Colon (tissue), 2 donors: Measurements from ENCODE around the gene ATP6V0E1.

Experiments
- FAIRE-seq: peaks from 2 replicates; lab custom pipeline; 2012; peaks lifted over from hg19 to GRCh38; lab: Jason Lieb, UNC
- donor health status: control.
- donor health status: control.

ATP6V0E1 gene

DNA sequence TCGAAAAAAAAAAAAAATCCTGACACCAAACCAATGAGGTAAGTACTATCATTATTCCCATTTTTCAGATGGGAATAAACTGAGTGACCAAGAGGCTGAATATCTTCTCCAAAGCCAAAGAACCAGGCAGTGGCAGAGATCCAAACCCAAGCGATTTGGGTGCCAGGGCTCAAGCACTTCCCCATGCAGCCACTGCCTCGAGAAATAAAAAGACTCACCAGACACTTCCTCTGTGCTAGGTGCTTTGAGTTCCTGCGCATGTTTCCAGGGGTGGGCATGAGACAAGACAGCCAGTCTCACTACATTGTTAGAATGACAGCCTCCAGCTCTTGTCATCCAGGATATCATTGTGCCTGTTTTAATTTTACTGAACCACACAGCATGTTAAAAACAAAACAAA, 26.6 kb upstream of the ATP6V0E1 start:
- no peak for FAIRE-seq

DNA sequence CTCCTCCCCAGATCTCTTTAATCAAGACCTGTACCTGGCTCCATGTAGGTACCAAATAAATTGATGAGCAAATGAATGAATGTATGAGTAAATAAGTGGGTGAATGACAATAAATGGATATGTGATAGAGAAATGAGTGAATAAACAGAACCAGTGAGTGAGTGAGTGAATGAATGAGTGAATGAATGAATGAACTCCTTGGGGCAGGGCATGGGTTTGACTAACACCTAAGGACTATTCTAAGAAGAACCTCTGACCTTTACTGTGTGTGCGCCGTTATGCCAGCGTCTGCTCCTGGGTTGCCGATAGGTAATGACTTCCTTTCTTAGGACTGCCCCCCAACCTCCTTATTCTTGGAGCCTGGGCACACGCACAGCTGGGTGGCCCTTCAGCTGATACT, 26.1 kb upstream of the ATP6V0E1 start:
- FAIRE-seq: no peak

DNA sequence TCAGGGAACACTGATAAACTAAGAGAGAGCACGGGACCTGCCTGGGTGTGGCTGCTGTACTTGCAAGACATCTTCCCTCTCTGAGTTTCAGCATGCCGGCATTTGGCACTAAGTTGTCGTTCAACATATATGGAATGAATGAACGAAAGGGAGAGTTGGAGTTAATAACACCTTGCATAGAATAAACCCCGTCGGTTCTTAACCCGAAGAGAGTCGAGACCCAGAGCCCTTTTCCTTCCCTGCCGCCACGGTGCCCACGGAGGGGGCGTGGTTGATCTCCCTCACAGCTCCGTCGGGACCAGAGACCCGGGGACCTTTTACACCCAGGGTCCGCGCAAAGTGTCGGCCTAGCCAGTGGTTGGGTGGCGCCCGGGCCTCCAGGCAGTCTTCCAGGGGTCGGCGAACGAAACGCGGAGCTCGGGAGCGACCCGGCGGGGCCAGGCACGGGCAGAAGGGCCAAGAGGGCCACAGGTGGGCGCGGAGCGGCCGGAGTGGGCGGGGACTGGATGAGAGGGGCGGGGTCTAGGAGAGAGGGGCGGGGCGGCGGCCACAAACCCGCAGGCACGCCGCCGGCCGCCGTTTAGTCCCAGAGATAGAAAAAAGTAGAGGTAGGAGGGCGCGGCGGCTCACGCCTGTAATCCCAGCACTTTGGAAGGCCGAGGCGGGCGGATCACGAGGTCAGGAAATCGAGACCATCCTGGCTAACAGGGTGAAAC, 25.1 kb upstream of the ATP6V0E1 start:
- no peak for FAIRE-seq

DNA sequence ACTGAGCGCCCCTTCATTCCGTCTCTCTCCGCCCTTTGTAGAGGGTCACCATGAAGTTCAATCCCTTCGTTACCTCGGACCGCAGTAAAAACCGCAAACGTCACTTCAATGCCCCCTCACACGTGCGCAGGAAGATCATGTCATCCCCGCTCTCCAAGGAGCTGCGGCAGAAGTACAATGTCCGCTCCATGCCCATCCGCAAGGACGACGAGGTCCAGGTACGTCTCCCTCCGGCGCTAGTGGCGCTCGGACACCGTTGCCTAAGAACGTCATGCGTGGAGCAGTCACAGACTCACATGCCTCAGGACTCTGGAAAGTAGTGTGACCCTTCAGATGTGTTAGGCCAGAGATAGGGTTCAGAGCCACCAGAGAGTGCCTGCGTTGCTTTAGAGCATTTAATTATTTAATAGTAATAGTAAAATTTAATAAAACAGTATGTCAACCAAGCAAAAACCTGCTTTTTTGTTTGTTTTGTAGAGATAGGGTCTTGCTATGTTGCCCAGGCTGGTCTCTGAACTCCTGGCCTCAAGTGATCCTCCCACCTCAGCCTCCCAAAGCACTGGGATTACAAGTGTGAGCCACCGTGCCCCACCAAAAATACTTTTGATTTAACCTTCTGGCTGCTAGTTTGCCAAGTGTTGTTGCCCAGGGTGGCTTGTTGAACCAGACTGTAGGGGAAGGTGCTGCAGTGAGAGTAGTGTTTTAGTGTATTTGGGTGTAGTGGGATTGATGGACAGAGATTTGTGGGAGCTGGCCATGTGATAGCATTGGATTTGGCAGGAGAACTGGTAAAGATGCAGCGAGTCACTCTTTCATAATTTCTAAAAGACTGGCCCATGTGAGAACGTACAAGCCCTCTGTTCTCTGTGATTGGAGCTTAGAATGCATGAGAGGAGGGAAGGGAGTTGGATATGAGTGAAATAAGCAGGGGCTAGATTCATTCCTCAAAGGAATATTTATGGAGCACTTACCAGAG, 23.5 kb upstream of the ATP6V0E1 start:
- no peak for FAIRE-seq

DNA sequence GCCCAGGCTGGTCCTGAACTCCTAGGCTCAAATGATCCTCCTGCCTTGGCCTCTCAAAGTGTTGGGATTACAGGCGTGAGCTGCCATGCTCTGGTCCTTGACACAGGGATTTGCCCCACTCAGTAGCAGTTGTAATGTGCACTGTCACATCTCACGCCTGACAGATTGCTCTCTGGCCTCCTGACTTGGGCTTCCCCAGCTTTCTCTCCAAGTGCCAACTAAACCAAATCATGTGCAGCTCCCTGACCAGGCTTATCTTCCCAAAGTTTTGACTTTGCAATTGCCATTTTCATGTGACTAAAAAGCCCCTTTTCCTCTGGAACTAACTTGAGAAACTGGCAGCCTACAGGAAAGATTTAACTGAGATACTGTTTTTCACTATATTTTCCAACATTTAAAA, 13.7 kb upstream of the ATP6V0E1 start:
- FAIRE-seq: no peak

DNA sequence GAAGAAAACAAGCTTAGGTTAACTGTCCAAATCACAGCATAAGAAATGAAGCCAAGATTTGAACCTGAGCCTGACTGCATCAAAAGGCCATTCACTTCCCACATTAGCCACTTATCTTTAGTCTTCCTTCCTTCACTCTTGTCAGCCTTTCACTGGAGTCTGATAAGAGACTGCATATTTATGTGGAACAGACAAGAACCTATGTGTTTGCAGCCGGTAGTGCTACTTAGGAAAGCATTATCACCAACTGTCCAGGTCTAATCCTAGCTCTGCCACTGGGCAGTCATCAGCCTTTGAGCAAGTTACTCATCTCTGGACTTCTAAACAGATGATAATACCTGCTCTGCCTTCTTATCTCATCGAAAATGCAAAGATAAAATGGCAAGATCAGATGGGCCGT, 12.1 kb upstream of the ATP6V0E1 start:
- FAIRE-seq: no peak

DNA sequence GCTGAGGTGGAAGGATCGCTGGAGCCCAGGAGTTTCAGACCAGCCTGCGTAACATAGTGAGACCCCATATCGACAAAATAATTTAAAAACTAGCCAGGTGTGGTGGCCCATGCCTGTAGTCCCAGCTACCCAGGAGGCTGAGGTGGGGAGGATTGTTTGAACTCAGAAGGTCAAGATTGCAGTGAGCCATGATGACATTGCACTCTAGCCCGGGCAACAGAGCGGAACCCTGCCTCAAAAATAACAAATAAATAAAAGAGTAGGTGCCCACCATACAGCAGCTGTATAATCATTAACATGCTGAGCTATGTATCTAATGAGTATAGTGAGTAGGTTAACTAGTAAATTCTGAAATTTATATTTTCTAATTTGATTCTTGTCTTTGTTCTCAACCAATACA, 11.0 kb upstream of the ATP6V0E1 start:
- FAIRE-seq: no peak

DNA sequence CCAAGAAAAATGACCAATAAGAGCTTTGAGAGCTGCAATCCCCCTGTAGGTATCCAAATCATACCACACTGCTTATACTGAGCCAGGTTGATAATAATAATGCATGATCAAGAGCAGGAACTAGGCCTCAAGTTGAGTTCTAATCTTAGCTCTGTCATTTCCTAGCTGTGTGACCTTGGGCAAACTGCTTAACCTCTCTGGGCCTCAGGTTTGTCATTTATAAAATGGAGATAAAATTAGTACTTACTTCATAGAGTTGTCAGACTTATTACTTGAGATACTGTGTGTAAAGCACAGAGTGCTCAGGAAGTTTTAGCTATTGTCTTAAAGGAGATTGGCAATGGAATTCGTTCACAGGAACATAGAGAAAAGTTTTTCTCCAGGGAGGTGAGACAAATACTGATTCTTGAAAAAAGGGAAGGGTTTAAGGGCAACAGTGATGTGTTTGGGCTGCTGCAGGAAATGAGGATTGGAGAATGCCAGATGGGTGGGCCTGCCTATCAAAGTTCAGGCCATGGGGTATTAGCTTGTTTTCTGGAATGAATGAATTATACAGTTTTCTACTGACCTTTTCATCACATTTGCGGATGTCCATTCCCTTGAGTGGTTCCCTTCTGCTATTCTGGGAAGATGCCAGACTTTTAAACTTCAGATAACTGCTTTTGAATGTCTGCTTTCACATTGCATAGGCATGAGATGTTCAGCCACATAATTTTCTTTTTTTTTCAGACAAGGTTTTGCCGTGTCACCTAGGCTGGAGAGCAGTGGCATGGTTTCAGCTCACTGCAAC, 10.2 kb upstream of the ATP6V0E1 start:
- FAIRE-seq: no peak

DNA sequence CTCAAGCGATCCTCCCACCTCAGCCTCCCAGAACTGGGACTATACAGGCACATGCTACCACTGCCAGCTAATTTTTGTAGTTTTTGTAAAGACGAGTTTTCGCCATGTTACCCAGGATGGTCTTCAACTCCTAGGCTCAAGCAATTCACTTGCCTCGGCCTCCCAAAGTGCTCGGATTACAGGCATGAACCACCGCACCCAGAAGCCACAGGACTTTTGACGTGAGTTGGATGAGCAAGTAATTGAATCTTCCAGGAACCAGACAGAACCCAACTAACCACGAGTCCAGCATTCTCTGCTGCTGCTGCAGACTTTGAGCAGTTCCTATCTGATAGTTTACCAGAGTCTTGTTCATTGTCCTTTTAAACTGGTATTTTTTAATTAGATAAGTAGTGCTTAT, 9.6 kb upstream of the ATP6V0E1 start:
- FAIRE-seq: no peak

DNA sequence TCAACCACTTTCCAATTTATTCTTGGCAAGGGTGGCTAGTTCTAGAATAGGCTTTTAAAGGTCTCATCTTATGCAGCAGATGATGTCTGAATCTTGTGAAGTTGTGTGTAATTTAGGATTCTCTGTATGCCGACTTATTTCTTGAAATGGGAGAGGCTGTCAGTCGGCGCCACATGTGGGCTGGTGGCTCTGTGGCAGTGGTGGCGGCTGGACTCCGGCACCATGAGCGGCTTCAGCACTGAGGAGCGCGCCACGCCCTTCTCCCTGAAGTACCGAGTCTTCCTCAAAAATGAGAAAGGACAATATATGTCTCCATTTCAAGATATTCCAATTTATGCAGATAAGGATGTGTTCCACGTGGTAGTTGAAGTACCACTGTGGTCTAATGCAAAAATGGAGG, 8.3 kb upstream of the ATP6V0E1 start:
- FAIRE-seq: no peak

DNA sequence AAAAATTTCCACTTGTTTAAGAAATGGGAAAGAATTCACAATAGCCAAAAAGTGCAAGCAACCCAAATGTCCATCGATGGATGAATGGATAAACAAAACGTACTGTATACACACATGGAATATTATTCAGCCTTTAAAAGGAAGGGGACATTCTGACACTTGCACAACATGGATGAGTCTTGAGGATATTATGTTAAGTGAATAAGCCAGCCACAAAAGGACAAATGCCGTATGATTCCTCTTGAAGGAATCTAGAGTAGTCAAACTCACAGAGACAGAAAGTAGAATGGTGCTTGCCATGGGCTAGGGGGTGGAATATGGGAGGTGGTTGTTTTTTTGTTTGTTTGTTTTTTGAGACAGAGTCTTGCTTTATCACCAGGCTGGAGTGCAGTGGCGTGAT, 3.8 kb upstream of the ATP6V0E1 start:
- no peak for FAIRE-seq

DNA sequence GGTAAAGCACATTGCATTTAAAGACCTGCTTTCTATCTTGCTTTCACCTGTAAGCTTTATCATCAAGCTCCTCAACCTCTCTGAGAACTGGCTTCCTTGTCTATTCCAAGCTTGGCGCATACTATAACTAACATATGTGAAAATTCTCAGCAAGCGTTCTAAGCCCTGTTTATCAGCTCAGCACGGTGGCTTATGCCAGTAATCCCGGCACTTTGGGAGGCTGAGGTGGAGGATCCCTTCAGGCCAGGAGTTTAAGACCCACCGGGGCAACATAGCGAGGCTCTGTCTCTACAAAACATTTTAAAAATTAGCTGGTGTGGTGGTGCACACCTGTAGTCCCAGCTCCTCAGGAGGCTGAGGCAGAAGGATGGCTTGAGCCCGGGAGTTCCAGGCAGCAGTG, 1.6 kb upstream of the ATP6V0E1 start:
- no peak for FAIRE-seq

DNA sequence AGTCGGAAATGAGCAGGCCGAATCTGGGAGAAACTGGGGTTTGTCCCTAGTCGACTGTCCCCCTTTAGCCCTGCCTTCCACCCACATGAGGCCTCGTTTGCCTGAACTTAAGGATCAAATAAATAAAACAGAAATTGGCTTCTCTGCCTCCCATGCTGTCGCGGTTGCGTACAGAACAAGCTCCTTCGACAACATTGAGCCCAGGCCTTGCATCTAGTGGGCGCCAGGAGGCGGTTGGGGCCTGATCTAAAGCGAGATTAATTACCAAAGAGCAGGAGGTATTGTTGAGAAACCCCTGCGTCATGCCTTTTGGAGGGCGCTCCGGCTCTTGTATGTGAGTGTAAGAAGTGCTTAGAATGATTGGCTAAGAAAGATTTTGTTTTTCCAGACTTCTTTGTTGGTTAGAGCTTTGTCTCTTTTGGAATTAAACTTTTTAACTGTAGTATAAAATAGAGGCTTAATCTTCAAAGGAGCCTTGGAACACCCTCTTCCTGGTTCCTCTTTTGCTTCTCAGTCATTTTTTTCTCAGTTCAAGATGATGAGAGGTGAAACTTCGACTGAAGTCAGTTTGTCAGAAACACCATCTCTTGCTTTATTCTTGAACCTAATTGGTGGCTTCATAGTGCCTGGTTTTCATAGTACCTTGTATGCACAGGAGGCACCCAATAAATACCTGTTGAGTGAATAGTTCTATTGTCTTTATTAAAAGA, 828 bp downstream of the ATP6V0E1 start:
- no peak for FAIRE-seq

DNA sequence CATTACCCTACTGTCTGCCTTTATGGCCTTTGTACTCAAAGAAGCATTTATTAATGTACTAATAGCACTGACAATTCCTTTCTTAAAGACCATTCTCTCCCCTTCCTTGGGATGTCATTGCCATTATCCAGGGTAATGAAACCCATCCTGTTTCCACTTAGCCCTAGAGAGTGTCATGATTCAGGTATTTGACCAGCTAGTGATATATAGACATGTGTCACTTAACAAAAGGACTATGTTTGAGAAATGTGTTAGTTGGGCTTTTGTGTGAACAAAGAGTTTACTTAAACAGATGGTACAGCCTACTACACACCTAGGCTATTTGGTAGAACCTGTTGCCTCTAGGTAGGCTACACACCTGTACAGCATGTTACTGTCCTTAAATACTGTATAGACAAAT, 2.0 kb downstream of the ATP6V0E1 start:
- no peak for FAIRE-seq

DNA sequence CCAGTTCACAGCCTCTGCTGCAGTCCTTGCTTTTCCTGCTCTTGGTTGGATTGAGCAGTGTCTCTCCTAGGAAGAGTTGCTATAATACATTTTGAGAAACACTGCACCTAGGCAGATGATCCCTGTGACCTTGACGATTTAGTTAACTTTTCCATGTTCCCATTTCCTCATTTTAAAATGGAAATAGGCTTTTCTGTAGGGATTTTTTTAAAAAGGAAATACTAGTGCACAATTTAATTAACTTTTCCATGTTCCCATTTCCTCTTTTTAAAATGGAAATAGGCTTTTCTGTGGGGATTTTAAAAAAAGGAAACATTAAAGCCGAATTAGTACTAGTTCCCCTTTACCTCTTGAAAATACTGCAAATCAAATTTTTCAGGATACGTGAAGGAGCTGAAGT, 4.7 kb downstream of the ATP6V0E1 start:
- FAIRE-seq: no peak

DNA sequence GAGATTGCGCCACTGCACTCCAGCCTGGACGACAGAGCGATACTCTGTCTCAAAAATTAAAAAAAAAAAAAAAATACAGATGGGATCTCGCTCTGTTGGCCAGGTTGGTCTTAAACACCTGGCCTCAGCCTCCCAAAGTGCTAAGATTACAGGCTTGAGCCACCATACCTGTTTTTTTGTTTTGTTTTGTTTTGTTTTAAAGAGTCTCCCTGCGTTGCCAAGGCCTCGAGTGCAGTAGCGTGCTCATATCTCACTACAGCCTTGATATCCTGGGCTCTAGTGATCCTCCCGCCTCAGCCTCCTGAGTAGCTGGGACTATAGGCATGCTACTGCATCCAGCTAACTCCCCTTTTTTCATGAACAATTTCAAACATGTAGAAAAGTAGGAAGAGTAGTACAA, 7.2 kb downstream of the ATP6V0E1 start:
- no peak for FAIRE-seq

DNA sequence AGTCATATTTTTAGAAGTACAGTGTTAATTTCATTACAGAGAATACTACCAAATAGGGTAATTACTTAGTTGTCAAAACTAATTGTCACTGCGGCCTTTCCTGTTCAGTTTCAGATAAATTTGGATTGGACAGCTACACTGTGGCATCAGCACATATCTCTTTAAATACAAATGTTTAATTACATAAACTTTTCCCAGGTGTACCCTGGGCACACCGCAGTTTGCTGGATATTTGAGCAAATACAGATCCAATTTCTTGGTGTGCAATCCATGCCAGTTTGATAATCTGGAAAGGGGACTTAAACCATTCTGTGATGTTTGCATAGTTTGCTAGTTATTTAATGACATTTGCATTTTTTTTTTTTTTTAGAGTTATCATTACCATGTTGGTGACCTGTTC, 10.8 kb downstream of the ATP6V0E1 start:
- no peak for FAIRE-seq

DNA sequence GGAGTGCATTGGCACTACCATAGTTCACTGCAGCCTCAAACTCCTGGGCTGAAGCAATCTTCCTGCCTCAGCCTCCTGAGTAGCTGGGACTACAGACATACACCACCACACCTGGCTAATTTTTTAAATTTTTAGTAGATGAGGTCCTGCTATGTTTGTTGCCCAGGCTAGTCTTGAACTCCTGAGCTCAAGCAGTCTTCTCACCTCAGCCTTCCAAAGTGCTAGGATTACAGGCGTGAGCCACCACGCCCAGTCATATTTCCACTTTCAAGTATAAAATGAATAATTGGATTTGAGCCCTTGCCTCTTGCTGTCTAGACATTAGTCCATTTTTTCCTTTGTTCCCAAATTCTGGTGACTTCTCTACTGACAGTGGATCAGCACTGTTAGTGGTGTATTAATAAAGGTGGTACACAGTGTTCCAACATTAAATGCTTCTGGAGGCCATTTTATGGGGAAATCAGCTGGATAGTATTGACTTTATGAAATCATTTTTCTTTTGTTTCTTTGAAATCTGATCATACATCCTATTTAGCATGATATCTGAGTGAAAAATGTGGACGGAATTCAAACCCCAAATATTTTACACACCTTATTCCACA, 15.9 kb downstream of the ATP6V0E1 start:
- no peak for FAIRE-seq

DNA sequence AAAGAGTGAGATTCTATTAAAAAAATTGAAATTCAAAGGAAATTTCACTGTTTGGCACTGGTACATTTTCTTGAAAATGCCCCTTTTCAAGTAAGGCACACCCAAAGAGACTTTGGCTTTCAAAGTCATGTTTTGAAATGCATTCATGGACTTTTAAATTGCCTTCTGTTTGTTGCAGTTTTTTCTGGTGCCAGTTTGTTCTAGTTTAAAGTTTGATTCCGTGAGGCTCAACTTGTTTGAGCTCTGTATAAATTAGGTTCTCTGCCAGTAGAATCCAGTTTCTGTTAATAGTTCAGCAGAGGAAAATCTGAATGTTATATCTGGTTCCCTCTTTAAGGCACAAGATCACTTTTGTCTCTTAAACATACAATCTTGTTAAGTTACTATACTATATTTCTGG, 16.4 kb downstream of the ATP6V0E1 start:
- FAIRE-seq: no peak

DNA sequence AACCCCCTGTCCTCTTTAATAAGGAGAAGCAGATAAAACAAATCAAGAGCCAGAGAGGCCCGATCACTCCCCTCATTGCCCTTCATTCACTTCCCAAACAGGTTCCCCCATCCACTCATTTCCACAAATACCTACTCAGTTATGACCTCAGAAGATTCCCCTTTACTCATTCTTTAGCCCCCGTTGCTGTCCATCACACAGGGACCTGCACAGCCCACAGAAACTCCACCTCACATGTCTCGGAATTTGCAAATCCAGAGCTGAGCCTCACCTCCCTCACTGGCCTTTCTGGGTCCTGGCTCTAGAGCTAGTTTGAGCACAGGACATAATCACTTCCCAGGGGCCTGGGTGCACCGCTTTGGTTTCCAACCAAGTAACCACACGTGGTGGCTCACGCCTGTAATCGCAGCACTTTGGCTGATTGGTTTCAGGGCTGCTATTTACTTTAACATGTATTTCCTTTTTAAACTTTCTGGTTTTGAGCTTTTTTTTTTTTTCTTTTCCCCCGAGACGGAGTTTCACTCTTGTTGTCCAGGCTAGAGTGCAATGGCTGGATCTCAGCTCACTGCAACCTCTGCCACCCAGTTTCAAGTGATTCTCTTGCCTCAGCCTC, 17.8 kb downstream of the ATP6V0E1 start:
- no peak for FAIRE-seq

DNA sequence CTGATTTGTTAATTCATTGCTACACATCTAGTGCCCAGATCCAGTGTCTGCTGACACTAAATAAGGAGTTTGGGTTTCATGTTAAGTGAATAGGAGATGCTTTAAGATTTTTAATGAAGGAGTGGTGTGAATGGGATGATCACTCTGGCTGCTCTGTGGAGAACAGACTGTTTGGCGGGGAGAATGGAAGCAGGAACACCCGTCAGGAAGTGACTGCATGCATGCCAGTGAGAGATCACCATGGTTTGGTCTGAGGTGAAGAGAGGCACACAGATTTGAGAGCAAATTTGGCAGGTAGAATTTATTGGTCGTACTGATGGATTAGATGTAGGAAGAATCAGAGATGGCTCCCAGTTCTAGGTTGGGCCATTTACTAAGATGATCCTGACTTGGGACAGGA, 19.8 kb downstream of the ATP6V0E1 start:
- no peak for FAIRE-seq
